HPDE6-E6E7 (cell line): Measurements from ENCODE around the gene KRT85.

ENCODE experiments used
- DNase-seq: peaks from one replicate; pipeline ENCODE4 v3.0.0; 2011; ENCODE audit warnings: missing footprints; ENCODE audit errors: extremely low spot score

KRT85 gene

DNA sequence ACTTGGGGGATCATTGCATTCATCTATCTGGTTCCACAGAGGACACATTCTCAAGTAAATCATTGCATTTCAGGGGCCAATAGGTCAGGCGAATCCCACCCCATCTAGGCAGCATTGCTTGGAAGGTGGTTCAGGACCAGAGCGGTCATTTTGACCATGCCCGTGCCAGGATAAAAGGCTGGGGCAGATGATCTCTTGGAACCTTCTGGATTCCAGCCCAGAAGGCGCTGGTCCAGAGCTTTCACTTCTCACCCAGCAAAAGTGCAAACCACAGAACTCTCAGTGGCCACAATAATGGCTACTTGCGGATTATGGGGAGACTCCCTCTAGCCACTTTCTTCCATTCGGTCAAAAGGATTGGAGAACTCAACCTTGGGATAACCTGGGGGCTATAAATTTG, 595 bp upstream of the KRT85 start:
- DNase-seq: no peak

DNA sequence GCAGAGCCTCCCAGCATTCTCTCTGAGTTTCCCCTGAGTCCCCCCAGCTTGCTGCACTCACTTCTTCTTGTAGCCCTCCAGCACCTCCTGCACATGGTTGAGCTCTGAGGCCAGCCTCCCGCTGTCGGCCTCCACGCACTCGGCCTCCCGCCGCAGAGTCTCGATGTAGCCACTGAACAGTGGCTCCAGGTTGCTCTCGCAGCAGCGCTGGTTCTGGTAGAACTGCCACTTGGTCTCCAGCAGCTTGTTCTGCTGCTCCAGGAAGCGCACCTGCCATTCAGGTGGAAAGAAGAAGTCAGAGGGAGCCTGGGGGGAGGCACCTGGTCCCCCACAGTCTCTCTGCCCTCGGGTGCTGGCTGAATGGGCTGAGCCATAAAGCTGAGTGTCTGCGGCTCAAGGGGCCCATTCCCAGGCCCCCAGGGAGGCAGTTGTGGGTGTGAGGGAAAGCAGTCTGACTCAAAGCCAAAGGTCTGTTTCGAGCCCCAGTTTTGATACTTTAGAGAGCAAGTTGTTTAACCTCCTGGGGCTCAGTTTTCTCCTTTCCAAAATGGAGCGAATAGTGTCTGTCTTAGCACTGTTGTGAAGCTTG, 2.3 kb downstream of the KRT85 start:
- no peak for DNase-seq

DNA sequence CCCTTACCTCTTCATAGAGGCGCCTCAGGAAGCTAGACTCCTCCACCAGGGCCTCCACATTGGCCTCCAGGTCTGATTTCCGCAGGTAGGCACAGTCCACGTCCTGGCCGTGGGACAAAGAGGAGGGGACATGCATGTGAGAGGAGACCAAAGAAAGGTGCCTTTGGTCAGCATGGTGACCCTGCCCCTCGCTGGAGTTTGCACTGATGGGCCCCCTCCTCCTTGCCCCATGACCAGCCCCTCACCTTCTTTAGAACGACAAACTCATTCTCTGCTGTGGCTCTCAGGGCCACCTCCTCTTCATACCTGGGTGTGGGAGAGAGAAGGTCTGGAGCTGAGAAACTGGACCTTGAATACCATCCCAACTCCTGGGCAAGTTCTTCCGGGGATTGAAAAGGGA, 3.2 kb downstream of the KRT85 start:
- DNase-seq: no peak

DNA sequence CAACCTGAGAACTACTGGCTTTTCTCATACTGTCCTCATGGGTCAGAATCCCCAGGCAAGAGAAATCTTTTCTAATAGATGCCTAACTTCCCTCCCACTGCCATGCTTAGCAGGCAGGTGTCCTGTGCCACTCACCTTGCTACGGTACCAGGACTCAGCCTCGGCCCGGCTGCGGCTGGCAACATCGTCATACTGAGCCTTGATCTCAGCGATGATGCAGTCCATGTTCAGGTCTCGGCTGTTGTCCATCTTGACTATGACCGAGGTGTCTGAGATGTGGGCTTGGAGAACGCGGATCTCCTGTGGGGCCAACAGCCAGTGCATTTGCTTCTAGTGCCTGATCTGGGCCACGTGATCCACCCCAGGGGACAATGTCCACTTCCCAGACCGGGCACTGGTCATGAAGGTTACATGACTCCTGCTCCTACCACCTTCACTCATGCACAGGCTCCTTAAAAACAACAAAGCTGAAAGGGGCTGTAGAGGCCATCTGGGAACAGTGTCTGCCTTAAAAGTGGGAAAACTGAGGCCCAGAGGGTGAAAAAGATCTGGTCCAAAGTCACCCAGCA, 4.1 kb downstream of the KRT85 start:
- no peak for DNase-seq

DNA sequence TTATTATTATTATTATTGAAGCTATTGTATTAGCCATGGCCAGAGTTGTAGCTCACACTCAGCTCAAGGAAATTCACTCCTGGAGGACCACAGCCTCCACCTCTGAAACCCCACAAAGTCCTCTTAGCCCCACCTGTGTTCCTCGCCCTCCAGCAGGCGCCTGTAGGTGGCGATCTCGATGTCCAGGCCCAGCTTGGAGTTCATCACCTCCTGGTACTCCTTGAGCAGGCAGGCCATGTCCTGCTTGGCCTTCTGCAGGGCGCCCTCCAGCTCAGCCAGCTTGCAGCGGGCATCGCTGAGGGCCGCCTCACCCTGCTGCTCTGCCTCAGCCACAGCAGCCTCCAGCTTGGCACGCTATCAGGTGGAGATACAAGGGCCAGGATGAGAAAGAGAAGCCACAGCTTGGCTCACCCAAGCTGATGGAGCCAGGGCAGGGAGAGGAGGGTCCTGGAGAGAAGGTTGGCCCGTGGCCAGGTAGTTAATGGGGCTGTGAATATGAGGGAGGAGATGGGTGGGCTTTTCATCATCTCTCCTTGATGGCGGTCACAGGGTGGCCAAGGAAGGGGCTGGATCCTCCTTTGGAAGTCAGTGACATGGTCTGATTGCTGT, 5.1 kb downstream of the KRT85 start:
- no peak for DNase-seq

DNA sequence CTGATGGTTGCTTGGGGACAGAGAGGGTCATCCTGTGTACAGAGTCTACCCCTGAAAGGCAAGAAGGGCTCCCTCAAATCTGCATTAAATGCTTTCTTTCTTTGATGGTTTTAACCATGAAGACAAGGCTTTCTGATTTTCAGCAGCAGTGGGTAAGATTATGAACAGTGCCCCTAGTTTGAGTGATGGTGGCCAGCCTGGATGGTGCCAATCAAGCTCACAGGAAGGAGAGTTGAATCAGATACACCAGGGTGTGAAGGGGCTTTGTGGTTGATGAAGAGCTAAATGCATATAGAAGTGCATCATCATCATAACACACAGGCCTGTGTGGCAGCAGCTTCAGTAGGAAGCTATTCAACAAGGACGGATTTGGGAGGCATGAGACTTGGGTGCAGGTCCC, 5.7 kb downstream of the KRT85 start:
- DNase-seq: no peak

DNA sequence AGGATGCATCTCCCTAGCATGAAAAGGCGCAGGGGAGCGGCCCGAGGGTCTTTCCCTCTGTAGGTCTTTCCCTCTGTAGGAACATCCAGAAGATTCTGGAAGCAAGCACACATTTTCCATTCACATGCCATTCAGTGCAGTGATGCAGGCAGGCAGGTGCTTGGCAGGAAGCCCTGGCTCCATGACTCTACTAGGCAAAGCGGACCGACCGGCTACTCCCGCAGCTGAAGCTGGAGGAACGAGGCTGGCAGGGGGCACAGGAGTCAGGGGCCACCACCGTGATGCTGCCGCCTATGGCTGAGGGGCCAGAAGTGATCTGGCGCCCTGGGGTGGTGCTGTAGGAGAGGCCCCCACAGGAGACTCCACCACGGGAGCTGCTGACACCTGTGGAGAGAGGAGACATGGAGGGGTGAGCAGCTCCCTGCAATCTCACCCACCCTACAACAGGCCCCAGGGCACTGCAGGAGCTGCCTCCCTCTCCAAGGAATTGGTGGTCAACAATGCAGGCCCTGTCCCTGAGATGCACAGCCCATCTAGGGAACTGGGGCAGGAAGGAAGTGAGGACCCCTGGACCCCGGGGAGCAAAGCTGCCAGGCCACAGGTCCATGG, 6.5 kb downstream of the KRT85 start:
- no peak for DNase-seq

DNA sequence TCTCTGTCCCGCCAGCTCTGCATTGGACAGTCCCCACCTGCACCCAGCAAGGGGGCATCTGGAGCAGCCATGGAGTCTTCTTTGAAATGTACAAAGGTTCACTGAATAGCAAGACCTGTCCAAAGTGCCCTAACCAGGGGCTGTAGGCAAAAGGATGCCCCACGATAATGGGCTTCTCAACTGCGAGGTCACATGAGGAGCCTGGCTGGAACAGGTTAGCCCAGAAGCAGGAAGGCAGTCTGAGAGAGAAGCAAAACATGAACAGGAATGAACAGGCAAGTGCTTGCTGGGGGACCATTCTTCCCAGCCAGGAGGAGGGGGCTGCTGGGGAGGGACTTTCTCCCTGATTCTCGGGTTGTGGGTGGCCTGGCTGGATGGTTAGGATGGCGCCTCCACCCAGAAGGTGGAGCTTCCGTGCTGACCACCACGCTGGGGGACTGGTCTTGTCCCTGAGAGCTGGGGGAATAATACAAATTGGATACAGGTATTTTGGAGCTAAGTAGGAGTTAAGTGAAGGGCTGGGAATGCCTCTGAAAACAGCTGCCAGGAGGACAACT, 7.1 kb downstream of the KRT85 start:
- no peak for DNase-seq

DNA sequence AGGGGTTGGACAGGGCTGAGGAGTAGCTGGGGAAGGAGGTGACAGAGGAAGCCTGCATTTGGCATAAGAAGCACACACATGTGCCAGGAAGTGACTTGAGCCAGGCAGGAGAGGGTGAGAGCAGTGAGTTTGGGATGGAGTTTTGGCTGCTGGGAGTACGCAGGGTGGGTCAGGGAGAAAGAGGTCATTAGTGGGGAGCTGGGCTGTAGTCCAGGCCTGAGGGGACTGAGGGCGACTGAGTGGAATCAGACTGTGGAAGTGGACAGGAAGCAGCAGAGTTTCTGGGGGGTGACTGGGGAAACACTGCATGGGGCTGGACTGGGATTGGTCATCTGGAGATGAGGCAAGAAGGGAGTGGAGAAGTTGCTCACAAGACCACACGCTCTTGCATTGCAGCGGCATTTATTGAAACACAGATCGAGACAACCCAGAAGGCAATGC, 7.6 kb downstream of the KRT85 start:
- no peak for DNase-seq

DNA sequence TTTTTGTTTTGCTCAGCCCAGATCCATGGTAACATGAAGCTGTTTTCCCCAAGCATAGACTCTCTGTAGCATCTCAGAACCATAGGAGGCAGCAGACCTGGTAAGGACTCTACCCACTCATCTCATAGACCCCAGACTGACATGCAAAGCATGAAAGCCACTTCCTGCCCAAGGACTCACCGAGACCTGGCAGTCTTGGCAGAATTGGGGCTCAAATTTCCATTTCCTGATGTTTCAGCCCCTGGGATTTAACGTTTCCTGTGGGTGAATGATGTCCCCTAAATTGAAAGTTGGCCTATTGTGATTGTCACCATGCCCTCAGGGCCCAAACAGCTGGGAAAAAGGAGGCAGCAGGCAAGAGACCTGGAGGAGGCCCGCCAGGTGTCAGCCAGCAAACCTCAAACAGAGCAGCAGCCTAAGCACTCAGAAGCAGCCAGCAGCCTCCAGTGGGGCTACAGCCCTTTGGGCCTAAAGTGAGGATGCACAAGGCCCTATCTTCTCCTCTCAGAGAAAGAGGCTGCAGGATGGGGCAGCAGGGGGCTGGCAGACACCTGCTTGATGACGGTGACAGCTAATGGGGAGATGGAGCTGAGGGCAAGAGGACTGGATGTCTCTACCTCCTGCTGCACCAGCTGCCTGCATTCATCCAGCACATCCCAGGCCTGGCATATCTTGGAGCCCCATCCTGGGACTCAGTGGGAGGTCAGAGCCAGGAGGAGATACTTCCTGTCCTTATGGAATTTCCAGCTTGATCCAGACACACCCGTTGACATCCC, 8.5 kb downstream of the KRT85 start:
- DNase-seq: no peak

DNA sequence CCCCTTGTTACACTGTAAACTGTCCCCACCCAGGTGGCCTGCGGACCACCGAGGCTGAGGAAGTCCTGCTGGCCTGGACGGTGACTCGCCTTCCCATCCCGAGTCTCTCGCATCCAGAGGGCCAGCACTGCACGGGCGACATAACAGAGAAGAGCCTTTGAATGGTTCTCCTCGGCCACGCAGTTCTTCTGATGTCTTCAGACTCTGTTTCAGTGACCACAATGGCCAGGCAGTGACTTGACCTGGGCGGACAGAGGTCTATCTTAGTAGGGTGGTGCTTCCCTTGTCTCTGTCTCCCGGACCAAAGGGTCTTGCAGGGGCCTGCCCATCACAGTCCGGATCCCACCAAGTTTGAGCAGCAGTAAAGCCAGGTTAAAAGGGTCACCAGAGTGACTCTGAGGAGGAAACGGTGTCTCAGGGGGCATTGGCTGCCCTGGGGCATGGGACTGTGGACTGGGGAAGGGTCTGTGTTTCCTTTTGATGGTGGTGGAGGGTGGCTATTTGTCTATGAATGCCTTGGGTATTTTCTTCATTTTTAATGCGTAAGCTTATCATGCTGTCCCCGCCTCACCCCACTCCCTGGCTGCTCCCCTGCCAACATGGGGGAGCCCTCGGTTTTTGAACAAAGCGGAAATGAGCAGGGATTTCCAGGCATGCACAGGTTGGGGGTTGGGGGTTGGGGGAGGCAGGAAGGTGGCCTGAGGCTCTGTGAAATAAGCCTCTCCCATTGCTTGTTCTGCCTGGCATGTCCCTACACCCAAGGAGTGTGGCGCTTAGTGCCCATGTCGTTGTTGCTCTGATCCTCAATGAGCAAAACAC, 10.3 kb downstream of the KRT85 start:
- no peak for DNase-seq

DNA sequence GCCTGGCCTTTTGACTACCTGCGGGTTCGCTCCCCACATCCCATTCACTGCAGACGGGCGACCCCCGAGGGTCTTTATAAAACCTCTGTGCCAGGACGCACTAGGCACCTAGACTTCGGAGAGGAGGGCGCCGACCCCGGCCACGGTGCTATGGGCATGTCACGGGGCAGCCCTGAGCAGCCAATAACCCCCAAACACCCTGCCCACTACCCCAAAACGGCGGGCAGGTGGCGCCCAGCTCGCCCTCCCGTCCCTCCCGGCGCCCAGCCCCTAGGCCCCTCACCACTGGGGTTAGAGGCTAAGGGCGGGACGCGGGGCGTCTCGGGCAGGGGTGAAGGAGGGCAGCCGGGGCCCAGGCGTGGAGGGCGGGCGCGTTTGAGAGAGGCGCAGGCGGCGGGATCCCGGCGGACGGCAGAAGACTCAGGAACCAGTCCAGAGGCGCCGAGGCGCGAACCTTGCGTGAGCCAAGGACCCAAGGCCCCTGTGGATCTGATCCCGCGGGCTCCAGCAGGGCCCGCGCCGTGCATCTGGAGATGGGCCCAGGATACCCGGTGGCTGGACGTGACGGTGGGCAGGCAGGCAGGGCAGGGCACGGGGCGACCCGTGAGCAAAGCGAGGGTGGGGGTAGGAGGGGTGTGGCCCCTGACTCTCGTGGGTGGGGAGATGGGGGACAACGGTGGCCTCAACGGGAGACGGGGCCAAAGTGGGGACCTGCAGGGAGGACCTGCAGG, 11.1 kb downstream of the KRT85 start:
- no peak for DNase-seq

DNA sequence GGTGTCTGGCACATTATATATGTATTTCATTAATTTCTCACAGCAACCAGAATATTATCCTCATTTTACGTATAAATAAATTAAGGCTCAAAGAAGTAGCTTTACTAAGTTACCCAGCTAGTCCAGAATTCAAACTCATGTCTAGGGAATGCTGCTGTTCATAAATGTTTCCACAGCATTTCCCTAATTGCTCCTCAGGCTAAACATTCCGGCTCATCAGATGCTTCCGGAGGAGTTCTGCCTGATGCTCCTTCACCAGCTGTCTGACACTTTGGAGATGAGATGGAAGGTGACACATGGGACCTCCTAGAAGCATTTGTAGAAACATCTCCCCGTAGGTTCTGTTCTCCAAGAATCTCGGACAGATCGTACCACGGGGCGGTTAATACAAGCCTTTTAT, 12.1 kb downstream of the KRT85 start:
- DNase-seq: no peak

DNA sequence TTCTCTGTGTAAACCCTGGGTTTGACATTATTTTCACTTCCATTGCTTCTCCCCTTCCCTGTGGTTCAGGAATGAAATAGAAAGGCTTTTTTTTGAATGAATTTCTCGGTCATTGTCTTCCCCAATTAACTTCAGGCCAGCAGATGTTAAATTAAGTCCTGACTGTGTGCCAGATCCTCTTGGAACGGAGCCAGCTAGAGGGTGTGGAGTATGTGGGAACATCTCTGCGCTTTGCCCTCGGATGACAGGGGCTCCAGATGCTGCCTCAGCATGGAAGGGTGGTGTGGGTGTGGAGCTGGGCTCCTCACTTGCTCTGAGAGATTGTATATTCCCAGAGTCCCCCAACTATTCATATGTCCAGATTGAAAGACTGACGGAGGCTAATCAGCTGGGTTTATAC, 13.1 kb downstream of the KRT85 start:
- DNase-seq: no peak

DNA sequence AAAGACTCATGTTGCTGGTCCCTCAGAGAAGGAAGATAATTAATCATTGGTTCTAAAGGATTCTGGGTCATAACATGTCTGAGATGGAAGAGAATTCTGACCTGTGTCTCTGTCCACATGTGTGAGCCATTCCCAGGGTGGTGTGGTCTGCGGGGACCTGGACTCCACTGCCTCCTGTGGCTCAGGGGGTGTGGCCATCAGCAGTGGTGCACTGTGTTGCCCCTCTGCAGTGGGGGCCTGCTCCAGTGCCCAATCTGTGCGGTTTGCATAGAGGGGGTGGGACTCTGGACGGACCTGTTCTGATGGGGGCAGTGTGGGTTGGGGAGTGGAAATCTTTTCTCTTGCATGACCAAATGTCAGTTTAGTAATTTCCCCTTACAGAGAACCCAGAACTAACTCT, 13.5 kb downstream of the KRT85 start:
- DNase-seq: no peak

DNA sequence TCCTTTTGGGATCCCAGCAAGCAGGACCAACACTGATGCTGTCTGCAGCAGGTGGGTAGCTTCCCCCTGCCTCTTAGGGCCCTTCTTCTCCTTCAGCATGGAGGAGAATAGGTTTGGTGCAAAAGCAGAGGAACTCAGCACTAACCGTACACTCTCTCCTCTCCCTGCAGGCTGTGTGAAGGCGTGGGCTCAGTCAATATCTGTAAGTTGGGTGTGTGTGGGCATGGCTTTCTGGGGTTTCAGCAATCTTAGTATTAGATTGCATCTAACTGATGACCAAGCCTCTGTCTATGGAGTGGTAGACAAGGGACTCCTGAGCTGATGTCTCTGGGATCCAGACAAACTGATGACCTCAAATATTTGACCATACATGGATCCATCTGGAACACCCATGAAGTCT, 14.3 kb downstream of the KRT85 start:
- DNase-seq: no peak

DNA sequence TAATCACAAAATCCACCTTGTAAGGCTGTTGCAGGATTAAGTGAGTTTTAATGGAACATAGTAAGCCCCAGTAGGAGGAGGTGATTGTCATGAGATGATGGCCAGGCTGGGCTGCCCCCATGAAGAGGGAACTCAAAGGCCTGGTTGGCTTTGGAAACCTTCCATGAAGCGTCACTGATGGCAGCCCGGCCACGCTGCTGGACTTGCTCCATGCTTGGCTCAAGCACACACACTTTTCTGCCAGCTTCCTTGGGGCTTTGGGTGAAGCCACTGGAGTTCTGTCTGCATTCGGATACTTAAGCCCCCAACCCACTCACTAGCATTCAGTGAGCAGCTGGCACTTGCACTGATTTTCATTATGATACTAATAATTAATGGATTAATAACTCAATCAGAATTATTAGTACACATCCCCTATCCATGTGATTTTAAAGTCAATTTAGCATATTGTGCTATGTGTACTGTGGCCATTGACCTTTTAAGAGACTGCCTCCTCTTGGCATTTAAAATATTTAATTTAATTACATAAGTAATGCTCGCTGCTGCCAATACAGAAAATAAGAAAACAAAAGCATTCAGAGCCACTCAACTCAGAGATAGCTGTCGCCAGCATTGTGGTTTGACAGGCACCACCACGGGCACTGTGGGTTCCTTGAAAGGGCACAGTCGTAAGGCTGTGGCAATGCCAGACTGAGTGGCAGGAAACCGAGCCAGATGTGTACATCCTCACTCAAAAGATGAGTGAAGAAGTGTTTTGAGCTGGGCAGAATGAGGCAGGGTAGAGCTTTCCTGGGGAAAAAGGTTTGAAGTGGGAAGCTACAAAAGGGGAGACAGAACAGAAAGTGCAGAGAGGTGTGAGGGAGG, 15.9 kb downstream of the KRT85 start:
- DNase-seq: no peak

DNA sequence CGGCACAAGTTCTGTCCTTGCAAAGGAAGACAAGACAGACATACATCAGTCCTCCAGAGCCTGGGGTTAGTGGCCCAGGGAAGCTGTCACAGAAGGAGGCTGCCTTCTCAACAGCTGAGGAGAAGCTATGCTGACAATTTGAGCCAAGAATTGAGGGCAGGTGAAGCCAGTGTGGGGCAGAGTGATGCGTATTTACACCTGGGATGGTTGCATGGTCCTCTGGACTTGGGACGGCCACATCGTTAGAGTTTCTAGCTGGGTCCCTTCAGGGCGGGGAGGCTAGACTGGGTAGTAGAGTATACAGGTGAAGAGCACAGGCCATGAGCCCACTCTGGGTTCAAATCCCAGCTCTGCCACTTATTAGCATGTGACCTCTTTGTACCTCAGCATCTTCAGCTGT, 16.5 kb downstream of the KRT85 start:
- DNase-seq: no peak

DNA sequence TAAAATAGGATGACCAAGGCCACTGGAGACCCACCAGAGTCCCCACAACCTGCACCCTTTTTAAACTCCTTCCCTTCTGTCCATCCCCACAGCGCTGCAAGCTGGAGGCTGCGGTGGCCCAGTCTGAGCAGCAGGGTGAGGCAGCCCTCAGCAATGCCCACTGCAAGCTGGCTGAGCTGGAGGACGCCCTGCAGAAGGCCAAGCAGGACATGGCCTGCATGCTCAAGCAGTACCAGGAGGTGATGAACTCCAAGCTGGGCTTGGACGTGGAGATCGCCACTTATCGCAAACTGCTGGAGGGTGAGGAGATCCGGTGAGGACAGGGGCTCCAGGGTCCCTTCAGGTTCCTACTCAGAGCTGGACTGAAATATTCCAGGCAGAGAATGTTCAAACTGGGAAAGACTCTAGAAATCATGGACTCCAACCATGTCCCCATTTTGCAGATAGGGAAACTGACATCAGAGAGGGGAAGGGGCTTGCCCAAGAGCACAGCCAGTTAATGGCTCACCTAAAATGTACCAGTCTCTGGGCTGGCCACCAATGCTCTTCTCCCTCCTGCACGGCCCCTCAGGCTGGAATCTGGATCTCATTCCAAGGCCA, 17.2 kb downstream of the KRT85 start:
- DNase-seq: no peak
